T-helper 22 cell (primary cell): ENCODE data around the gene KIF26B.

Experiments
- DNase-seq: peaks from one replicate; pipeline ENCODE4 v3.0.0-alpha.2; 2020; ENCODE audit warnings: low read depth

Gene KIF26B

GRCh38 chr1:245465666-245466065 is 310.9 kb downstream of the KIF26B start:
- no peak for DNase-seq

GRCh38 chr1:245466261-245466660 is 311.5 kb downstream of the KIF26B start:
- no peak for DNase-seq

DNA sequence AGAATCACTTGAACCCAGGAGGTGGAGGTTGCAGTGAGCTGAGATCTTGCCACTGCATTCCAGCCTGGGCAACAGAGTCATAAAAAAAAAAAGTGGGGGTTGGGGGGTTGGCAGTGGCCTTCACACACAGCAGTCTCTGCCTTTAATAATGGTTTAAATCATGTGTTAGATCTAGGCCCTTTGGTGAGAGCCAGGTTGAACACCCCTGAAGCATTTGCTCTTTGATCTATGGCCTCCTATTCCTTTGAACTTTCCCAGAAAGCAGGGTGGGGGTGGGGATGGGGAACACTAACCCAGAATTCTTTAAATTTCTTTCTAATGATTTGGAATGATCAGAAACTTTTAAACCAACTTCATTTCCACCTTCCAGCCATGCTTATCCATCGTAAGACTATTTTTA is 313.0 kb downstream of the KIF26B start:
- DNase-seq = no peak

- DNase-seq = no peak
These were observed 314.2 kb downstream of the KIF26B start for GRCh38 chr1:245469006-245469405.

- DNase-seq = no peak
These were observed 314.9 kb downstream of the KIF26B start for GRCh38 chr1:245469734-245470133.

DNA sequence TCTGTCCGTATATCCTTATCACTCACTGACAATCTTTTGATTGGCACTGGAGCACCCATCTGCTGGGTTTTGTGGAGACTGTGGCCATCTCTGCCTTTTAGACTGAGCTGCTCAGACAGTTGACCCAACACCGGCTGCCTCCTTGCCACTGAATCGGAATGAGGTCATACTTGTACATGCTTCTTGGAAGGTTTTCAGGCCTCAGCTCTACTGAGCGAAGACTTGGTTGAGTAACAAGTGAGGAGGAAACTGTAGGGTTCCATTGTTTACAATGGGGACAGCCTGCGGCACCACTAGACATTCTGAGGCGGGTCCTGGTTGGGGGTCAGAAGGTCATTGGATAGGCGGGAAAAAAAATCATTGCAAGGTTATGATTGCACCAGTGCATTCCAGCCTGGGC is 320.3 kb downstream of the KIF26B start:
- no peak for DNase-seq

DNA sequence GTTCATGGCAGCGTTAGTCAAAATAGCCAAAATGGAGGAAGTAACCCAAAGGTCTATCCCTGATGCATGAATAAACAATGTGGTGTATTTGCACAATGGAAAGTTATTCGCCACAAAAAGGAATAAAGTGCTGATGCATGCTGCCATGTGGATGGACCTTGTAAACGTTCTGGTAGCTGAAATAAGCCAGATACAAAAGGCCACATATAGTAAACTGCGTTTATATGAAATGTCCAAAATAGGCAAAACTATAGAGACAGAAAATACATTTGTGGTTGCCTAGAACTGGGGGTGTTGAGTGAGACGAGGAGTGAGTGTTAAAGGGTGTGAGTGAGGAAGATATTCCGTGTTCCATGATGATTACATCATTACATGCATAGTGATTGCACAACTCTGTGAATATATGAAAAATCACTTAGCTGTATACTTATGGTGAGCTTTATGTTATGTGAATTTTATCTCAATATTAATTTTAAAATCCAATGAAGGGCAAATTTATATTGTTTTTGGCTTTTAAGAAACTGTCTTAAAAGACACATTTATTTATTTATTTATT is 321.3 kb downstream of the KIF26B start:
- DNase-seq = no peak

- DNase-seq = no peak
These were observed 323.2 kb downstream of the KIF26B start for GRCh38 chr1:245477941-245478340.

DNA sequence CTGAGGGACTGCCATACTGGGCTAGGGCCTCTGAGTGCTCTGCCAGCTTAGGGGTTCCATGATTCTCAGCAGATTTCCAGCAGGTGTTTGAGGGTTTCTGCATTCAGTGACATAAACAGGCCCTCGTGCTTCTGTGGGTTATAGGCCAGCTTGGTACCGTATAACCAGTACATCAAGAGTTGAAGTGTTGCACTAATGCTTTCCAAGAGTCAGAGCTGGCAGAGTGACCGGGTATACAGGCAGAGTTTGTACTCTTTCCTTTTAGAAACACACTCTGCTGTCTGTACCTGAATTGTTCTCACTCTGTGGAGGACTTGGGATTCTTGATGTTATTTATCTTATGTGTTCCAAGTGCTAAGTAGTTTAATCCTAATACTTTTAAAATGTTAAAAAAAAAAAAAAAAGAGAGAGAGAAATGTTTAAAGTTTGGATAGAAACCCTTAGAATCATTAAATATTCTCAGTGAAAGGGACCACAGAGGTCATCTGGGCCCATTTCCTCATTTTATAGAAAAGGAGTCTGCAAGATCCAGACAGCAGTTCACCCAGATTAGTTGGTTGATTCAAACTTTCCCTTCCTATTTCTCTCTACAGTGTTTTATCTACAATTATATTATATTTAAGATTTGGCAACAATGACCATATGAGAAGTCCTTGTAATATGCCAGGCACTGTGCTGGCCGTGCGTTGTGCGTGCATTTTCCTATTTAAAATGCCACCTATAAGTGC is 325.8 kb downstream of the KIF26B start:
- no peak for DNase-seq

- DNase-seq = no peak
These were observed 326.5 kb downstream of the KIF26B start for GRCh38 chr1:245481261-245481660.

GRCh38 chr1:245483247-245483646 is 328.5 kb downstream of the KIF26B start:
- DNase-seq = no peak

DNA sequence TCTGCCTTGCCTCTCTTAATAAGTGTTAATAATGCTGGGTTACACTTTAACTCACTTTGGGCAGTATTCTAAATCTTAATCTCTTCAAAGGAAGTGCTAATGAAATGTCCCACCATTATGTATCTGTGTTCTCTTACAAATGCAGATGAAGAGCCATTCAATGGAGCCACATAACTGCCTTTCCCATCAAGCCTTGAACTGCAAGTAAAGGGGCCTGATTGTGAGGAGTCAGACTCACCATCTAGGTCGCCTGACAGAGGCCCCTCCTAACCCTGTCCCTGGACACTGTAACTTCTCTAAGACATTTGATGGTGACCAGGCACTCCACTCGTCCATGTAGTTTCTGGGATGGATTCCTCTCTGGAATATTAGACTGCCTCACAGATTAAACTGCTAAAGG is 329.4 kb downstream of the KIF26B start:
- no peak for DNase-seq

GRCh38 chr1:245485996-245486395 is 331.2 kb downstream of the KIF26B start:
- no peak for DNase-seq

- DNase-seq = no peak
These were observed 332.1 kb downstream of the KIF26B start for GRCh38 chr1:245486775-245487470.

- DNase-seq = no peak
These were observed 333.8 kb downstream of the KIF26B start for GRCh38 chr1:245488346-245489129.

DNA sequence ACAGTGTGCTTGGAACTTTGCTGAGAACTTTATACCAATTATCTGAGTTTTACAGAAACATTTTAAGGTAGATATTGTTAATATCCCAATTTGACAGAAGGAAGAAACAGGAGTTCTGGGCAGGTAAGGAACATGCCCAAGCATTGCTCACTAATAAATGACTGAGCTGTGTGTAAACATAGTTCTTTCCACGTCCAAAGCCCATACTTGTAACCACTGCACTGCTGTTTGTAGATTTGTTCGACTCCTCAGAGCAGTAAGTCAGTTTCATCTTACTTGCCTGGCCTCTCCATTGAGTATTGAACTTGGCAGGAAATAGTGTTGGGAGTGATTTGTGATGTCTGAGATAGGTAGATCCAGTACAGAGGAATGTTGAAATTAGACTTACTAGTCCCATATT is 335.1 kb downstream of the KIF26B start:
- no peak for DNase-seq

DNA sequence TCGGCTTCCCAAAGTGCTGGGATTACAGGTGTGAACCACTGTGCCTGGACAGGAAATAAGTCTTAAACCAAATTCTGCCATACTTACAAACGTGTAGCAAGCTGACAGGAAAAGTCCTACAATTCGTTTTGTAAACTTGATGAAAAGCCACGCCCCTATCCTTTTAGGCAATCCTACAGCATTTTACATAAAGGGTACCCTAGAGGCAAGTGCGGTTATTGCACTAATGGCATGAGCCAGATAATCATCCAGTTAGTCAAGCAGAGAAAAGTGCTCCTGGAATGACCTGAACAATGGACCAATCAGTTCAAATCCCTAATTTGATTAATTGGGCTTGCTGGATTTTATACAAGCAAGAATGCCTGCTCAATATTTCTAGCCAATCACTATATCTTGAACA is 338.2 kb downstream of the KIF26B start:
- no peak for DNase-seq

- no peak for DNase-seq
These were observed 340.9 kb downstream of the KIF26B start for GRCh38 chr1:245495681-245496080.

- no peak for DNase-seq
These were observed 345.8 kb downstream of the KIF26B start for GRCh38 chr1:245500546-245500945.

GRCh38 chr1:245501633-245502032 is 346.8 kb downstream of the KIF26B start:
- DNase-seq = no peak

- DNase-seq = no peak
These were observed 348.8 kb downstream of the KIF26B start for GRCh38 chr1:245503548-245503947.

DNA sequence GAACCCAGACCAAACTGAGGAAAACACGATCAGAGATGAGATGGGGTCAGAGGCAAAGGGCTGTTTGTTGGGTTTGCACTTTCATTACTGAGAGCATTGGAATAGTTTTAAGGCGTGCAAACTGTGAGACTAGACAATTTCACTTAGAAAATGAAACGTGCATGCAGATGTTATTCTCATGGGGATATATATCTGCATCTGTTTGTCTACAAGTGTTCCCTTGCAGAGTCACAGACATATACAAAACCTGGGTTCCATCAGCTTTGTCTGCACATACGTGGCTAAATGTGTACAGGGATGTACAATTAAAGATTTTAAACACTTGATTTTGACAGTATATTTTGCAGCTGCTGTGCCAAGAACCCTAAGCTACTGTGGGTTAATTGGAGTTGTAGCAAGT is 355.4 kb downstream of the KIF26B start:
- DNase-seq = no peak
